T-helper 2 cell treated with Interferon-gamma antibody and Interleukin-4, amounts not matched to agents 5 μg/mL and 100 μg/mL, for 36 hours (primary cell): Measurements from ENCODE around the gene FAM25C.
"Not testable (repeated sequence)": the region's sequence is repeated elsewhere in the genome, so short reads cannot be mapped to it uniquely, and the experiment has no call there.

Experiments used
- DNase-seq: peaks from one replicate; pipeline ENCODE4 v3.0.0; 2021; ENCODE audit warnings: low spot score
- H3K27ac Mint-ChIP-seq: one replicate; pipeline ENCODE4 v1.8.0; 2021; ENCODE audit warnings: mild to moderate bottlenecking, mixed read lengths
- H3K27me3 Mint-ChIP-seq: one replicate; pipeline ENCODE4 v1.8.0; 2021; ENCODE audit warnings: low read depth, mixed read lengths
- H3K36me3 Mint-ChIP-seq: one replicate; pipeline ENCODE4 v1.8.0; 2021; ENCODE audit warnings: low read depth, mixed read lengths
- H3K4me1 Mint-ChIP-seq: one replicate; pipeline ENCODE4 v1.8.0; 2021; ENCODE audit warnings: low read depth, mixed read lengths
- H3K4me3 Mint-ChIP-seq: one replicate; pipeline ENCODE4 v1.8.0; 2022; ENCODE audit warnings: mild to moderate bottlenecking, moderate library complexity, mixed read lengths
- H3K9me3 Mint-ChIP-seq: one replicate; pipeline ENCODE4 v1.8.0; 2021; ENCODE audit warnings: mixed read lengths

The FAM25C gene

GRCh38 chr10:47971598-47971997 lies 28.0 kb downstream of the FAM25C start:
- not testable (repeated sequence) for H3K36me3 Mint-ChIP-seq, DNase-seq, H3K9me3 Mint-ChIP-seq, H3K4me3 Mint-ChIP-seq, H3K27me3 Mint-ChIP-seq, H3K4me1 Mint-ChIP-seq, H3K27ac Mint-ChIP-seq

GRCh38 chr10:47970047-47970446 lies 29.5 kb downstream of the FAM25C start:
- H3K36me3 Mint-ChIP-seq, H3K27ac Mint-ChIP-seq, DNase-seq, H3K4me1 Mint-ChIP-seq, H3K9me3 Mint-ChIP-seq, H3K4me3 Mint-ChIP-seq, H3K27me3 Mint-ChIP-seq: not testable (repeated sequence)

- DNase-seq, H3K4me1 Mint-ChIP-seq, H3K9me3 Mint-ChIP-seq, H3K27me3 Mint-ChIP-seq, H3K4me3 Mint-ChIP-seq, H3K36me3 Mint-ChIP-seq, H3K27ac Mint-ChIP-seq: not testable (repeated sequence)
Measured at GRCh38 chr10:47968988-47969387, 30.6 kb downstream of the FAM25C start.

GRCh38 chr10:47964280-47965063 lies 35.1 kb downstream of the FAM25C start:
- H3K4me3 Mint-ChIP-seq, H3K27ac Mint-ChIP-seq, H3K4me1 Mint-ChIP-seq, H3K9me3 Mint-ChIP-seq, H3K36me3 Mint-ChIP-seq, DNase-seq, H3K27me3 Mint-ChIP-seq: not testable (repeated sequence)

- H3K27ac Mint-ChIP-seq, H3K27me3 Mint-ChIP-seq, DNase-seq, H3K4me1 Mint-ChIP-seq, H3K9me3 Mint-ChIP-seq, H3K4me3 Mint-ChIP-seq, H3K36me3 Mint-ChIP-seq: not testable (repeated sequence)
Measured at GRCh38 chr10:47962785-47963184, 36.8 kb downstream of the FAM25C start.

- H3K27ac Mint-ChIP-seq, H3K36me3 Mint-ChIP-seq, H3K4me1 Mint-ChIP-seq, H3K4me3 Mint-ChIP-seq, H3K27me3 Mint-ChIP-seq, H3K9me3 Mint-ChIP-seq, DNase-seq: not testable (repeated sequence)
Measured at GRCh38 chr10:47960699-47961098, 38.9 kb downstream of the FAM25C start.

- H3K36me3 Mint-ChIP-seq, H3K27ac Mint-ChIP-seq, DNase-seq, H3K4me3 Mint-ChIP-seq, H3K4me1 Mint-ChIP-seq, H3K9me3 Mint-ChIP-seq, H3K27me3 Mint-ChIP-seq: not testable (repeated sequence)
Measured at GRCh38 chr10:47959677-47960076, 39.9 kb downstream of the FAM25C start.

- not testable (repeated sequence) for H3K4me1 Mint-ChIP-seq, H3K36me3 Mint-ChIP-seq, H3K27me3 Mint-ChIP-seq, H3K4me3 Mint-ChIP-seq, H3K9me3 Mint-ChIP-seq, H3K27ac Mint-ChIP-seq, DNase-seq
Measured at GRCh38 chr10:47957158-47957557, 42.4 kb downstream of the FAM25C start.

- not testable (repeated sequence) for DNase-seq, H3K27ac Mint-ChIP-seq, H3K36me3 Mint-ChIP-seq, H3K9me3 Mint-ChIP-seq, H3K4me3 Mint-ChIP-seq, H3K4me1 Mint-ChIP-seq, H3K27me3 Mint-ChIP-seq
Measured at GRCh38 chr10:47947424-47947823, 52.2 kb downstream of the FAM25C start.
